HG03354 (cell line): ENCODE data around the gene LACTBL1.
"Not testable (repeated sequence)": the region's sequence is repeated elsewhere in the genome, so short reads cannot be mapped to it uniquely, and the experiment has no call there.

Experiments
- ATAC-seq: cut with Tn5 transposase; IDR thresholded peaks from one replicate; pipeline ENCODE4 v1.9.1; 2021; ENCODE audit warnings: mild to moderate bottlenecking; ENCODE audit not compliant: unreplicated experiment, poor library complexity, severe bottlenecking

The LACTBL1 gene

GRCh38 chr1:22951796-22952195 lies 20.9 kb downstream of the LACTBL1 start:
- no peak for ATAC-seq

GRCh38 chr1:22949822-22950331 lies 22.8 kb downstream of the LACTBL1 start:
- no peak for ATAC-seq

- not testable (repeated sequence) for ATAC-seq
Measured at GRCh38 chr1:22945171-22945570, 27.5 kb downstream of the LACTBL1 start.

- no peak for ATAC-seq
Measured at GRCh38 chr1:22944346-22945055, 28.2 kb downstream of the LACTBL1 start.

- no peak for ATAC-seq
Measured at GRCh38 chr1:22941257-22941656, 31.4 kb downstream of the LACTBL1 start.

- no peak for ATAC-seq
Measured at GRCh38 chr1:22936681-22937080, 36.0 kb downstream of the LACTBL1 start.

- ATAC-seq = no peak
Measured at GRCh38 chr1:22935433-22935832, 37.2 kb downstream of the LACTBL1 start.

GRCh38 chr1:22932803-22933470 lies 39.7 kb downstream of the LACTBL1 start:
- no peak for ATAC-seq

GRCh38 chr1:22930240-22930912 lies 42.3 kb downstream of the LACTBL1 start:
- no peak for ATAC-seq

GRCh38 chr1:22925111-22925510 lies 47.6 kb downstream of the LACTBL1 start:
- no peak for ATAC-seq

- no peak for ATAC-seq
Measured at GRCh38 chr1:22922640-22923039, 50.0 kb downstream of the LACTBL1 start.

GRCh38 chr1:22921452-22922126 lies 51.1 kb downstream of the LACTBL1 start:
- no peak for ATAC-seq

- ATAC-seq = no peak
Measured at GRCh38 chr1:22920734-22921451, 51.8 kb downstream of the LACTBL1 start.

- no peak for ATAC-seq
Measured at GRCh38 chr1:22920026-22920733, 52.5 kb downstream of the LACTBL1 start.

- no peak for ATAC-seq
Measured at GRCh38 chr1:22919341-22920025, 53.2 kb downstream of the LACTBL1 start.

GRCh38 chr1:22918644-22919043 lies 54.0 kb downstream of the LACTBL1 start:
- ATAC-seq = no peak

GRCh38 chr1:22917989-22918388 lies 54.7 kb downstream of the LACTBL1 start:
- ATAC-seq = no peak

GRCh38 chr1:22916471-22916820 lies 56.2 kb downstream of the LACTBL1 start:
- no peak for ATAC-seq
